Heart left ventricle (tissue), 16 donors: ENCODE measurements around the gene ACTL6B. TPM values are rescaled to one million over a fixed set of nuclear protein-coding genes. Genes with fewer than 3 reads are reported as not detected.

Experiments
- ATAC-seq, 4 donors: fragments of 200-7000 bp; cut with Tn5 transposase; one replicate each; pipeline ENCODE4 v1.9.1; 2020 to 2022; ENCODE audit warnings: moderate library complexity in 4 of 4, mild to moderate bottlenecking in 3 of 4, moderate number of reproducible peaks in 1 of 4
- DNase-seq, 5 donors: peaks; one replicate each; pipeline ENCODE4 v3.0.0-alpha.2; 2020
- H3K27ac ChIP-seq, 12 donors: fragments of 200-600 bp; sonication (generic) in 4 of 12; one replicate each; pipeline versions ENCODE4 v1.5.0 to v1.8.0; 2016 to 2022; ENCODE audit warnings: mild to moderate bottlenecking in 2 of 12
- H3K27me3 ChIP-seq, 9 donors: fragments of 200-600 bp; sonication (generic) in 2 of 9; one replicate each; pipeline versions ENCODE4 v1.5.1 to v1.8.0; 2016 to 2022; ENCODE audit warnings: mild to moderate bottlenecking in 3 of 9
- H3K36me3 ChIP-seq, 9 donors: fragments of 200-600 bp; sonication (generic) in 2 of 9; one replicate each; pipeline versions ENCODE4 v1.5.0 to v1.8.0; 2018 to 2022; ENCODE audit warnings: mild to moderate bottlenecking in 2 of 9
- H3K4me1 ChIP-seq, 12 donors: fragments of 200-600 bp; sonication (generic) in 4 of 12; one replicate each; pipeline versions ENCODE4 v1.5.0 to v1.8.0; 2016 to 2022; ENCODE audit warnings: mild to moderate bottlenecking in 3 of 12
- H3K4me3 ChIP-seq, 12 donors: fragments of 200-600 bp; sonication (generic) in 4 of 12; one replicate each; pipeline versions ENCODE4 v1.5.0 to v1.8.0; 2017 to 2022; ENCODE audit warnings: mild to moderate bottlenecking in 9 of 12, moderate library complexity in 4 of 12
- H3K9me3 ChIP-seq, 12 donors: fragments of 200-600 bp; sonication (generic) in 4 of 12; one replicate each; pipeline versions ENCODE4 v1.5.0 to v1.8.0; 2016 to 2022; ENCODE audit warnings: mild to moderate bottlenecking in 1 of 12
- POLR2A ChIP-seq, 2 donors: fragments of 450-650 bp; IDR thresholded peaks; one replicate each; pipeline ENCODE4 v1.6.1; 2017; ENCODE audit warnings: antibody characterized with exemption in 2 of 2, mild to moderate bottlenecking in 2 of 2, moderate library complexity in 2 of 2
- WGBS, 4 donors: extraction: QIAGEN DNeasy Blood & Tissue Kit in 2 of 4; methylation state at CpG; one replicate each; pipeline versions ENCODE4 v1.1.5 to v1.1.7; 2013 to 2018; 5-methylcytosine and 5-hydroxymethylcytosine counted together
- intact Hi-C, 10 donors: fragments of 100-400 bp; cut with DNase I; formaldehyde crosslinking; loops; one replicate each; pipeline versions ENCODE4 v1.11.1 to v1.14.2; 2022
- polyA plus RNA-seq, 2 donors: library from polyadenylated mRNA; stranded (reverse); fragments of 200-250 nt; gene quantifications; one replicate each; pipeline ENCODE4 v1.2.3, GENCODE V29; 2013
- total RNA-seq, 9 donors: library from RNA; depleted of rRNA in 2 of 9; stranded (reverse); fragments of >200 nt in 2 of 9; fragmentation: NEBNext Ultra II Directional in 3 of 9; extraction: Animal tissue kit (Norgen Biotek cat#: 25700) in 3 of 9; gene quantifications; one replicate each; pipeline versions ENCODE4 v1.1.0 to v1.2.4, GENCODE V29; 2016 to 2023
- TF ChIP-seq, protein P1 (sequence below), 12 donors: fragments of 200-600 bp; sonication (generic) in 4 of 12; IDR thresholded peaks; one replicate each; pipeline versions ENCODE4 v1.5.0 to v1.8.0; 2018 to 2022; ENCODE audit warnings: antibody characterized with exemption in 12 of 12, mild to moderate bottlenecking in 5 of 12
- donor health status: ischemic (EF 13 %, LVEDD 7.1; RV severe dilation, severe dysfunction).
- donor health status: healthy with polysubstance abuse.
- donor health status: DM: no; HTN: yes; CAD: no.
- donor health status: DM: no; HTN: no; CAD: no.
- donor health status: ischemic (EF 25% LVEDD 6.9; RV normal size, moderate dysfunction).
- donor health status: ischemic (EF 25% LVEDD 5.7; RV mildly dilated, moderate dysfunction).
- donor health status: healthy.
- donor health status: DM: yes; HTN: yes; CAD: no.
- donor health status: ischemic (EF 35%, LVEDD 5.7; RV mildly dilated, moderate dysfunction).
- donor health status: nonischemic (EF 11% LVEDD 7.7; RV severe dilation, severe dysfunction).
- donor health status: DM: yes; HTN: yes; CAD: no.
- donor health status: PGD.
- donor health status: ischemic (EF 29% LVEDD 5.4; RV normal size, mild dysfunction).
- donor health status: nonischemic (EF 23%, LVEDD 6.1; RV moderate dilation, normal function).

Gene ACTL6B
- total and polyA plus RNA-seq, 11 donors, result not detected

- Histone ChIP-seq H3K4me1 (peaks cover 0 to 34% (median 15%) of the 10 kb centered on the region in 12 donors), H3K4me3 (no peak overlapping the region), H3K9me3 (no peaks in the 10 kb centered on the region), H3K27me3 (no peaks in the 10 kb centered on the region), H3K36me3 (peaks cover 0 to 8% (median 0%) of the 10 kb centered on the region in 9 donors), H3K27ac (no peak overlapping the region)
- ATAC-seq, result no peak
- DNase-seq, result no peak
- WGBS, 4 donors, result 90 to 95% (median 92%) methylated on average over 5 of the region's 5 CpGs
- TF ChIP-seq, protein P1, sequence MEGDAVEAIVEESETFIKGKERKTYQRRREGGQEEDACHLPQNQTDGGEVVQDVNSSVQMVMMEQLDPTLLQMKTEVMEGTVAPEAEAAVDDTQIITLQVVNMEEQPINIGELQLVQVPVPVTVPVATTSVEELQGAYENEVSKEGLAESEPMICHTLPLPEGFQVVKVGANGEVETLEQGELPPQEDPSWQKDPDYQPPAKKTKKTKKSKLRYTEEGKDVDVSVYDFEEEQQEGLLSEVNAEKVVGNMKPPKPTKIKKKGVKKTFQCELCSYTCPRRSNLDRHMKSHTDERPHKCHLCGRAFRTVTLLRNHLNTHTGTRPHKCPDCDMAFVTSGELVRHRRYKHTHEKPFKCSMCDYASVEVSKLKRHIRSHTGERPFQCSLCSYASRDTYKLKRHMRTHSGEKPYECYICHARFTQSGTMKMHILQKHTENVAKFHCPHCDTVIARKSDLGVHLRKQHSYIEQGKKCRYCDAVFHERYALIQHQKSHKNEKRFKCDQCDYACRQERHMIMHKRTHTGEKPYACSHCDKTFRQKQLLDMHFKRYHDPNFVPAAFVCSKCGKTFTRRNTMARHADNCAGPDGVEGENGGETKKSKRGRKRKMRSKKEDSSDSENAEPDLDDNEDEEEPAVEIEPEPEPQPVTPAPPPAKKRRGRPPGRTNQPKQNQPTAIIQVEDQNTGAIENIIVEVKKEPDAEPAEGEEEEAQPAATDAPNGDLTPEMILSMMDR (IDR thresholded peaks at IDR 0.05), result no peak
- no peak for TF ChIP-seq POLR2A (IDR thresholded peaks at IDR 0.05)
- intact Hi-C loops, result loop anchor here in 7 of 10 donors (5.0 to 10.0 kb wide), 4 partner anchors 62 to 82 kb away; partner anchors contain the start of genes GIGYF1 (in 4 of the 7) and GNB2 (in 2 of the 7)
These were observed 46.3 kb downstream of the ACTL6B start for GRCh38 chr7:100609958-100610357.

DNA sequence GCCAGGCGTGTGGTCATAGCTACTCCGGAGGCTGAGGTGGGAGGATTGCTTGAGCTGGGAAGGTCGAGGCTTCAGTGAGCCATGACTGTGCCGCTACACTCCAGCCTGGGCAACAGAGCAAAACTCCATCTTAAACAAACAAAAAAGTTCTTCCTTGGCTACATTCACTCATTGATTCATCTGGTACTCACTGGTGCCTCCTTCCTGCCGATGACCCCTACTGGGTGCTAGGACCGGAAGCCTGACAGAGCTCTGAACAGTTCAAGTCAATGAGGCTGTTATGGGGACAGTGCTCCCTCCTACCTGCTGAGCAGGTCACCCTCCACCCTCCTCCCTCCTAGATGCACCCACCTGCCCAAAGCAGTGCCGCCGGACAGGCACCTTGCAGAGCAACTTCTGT, 49.1 kb downstream of the ACTL6B start:
- no peak for TF ChIP-seq POLR2A (IDR thresholded peaks at IDR 0.05)
- TF ChIP-seq, protein P1 (IDR thresholded peaks at IDR 0.05), result no peak
- intact Hi-C loops, result loop anchor here in 3 of 10 donors (5.0 kb wide), 2 partner anchors 70 to 85 kb away; partner anchors contain the start of gene GIGYF1 (in 1 of the 3)
- WGBS, 4 donors, result 89 to 95% (median 90%) methylated on average over 8 of the region's 8 CpGs

GRCh38 chr7:100606313-100606712, 49.9 kb downstream of the ACTL6B start:
- peaks cover 0 to 35% (median 12%) of the 10 kb centered on the region in 12 donors for H3K4me1 ChIP-seq
- intact Hi-C loops, result loop anchor here in 3 of 10 donors (5.0 kb wide), 2 partner anchors 71 to 86 kb away; partner anchors contain the start of gene GIGYF1 (in 1 of the 3)
- ATAC-seq, result no peak
- peak overlapping the region in 1 of 12 donors; percentile 96 for H3K4me3 ChIP-seq
- peak overlapping the region in 2 of 12 donors; percentile 80 to 90 for H3K27ac ChIP-seq
- WGBS, 4 donors, result 89 to 95% (median 91%) methylated on average over 7 to 12 of the region's 12 CpGs
- H3K27me3 ChIP-seq, result no peaks in the 10 kb centered on the region
- TF ChIP-seq, protein P1 (IDR thresholded peaks at IDR 0.05), result no peak
- no peak for TF ChIP-seq POLR2A (IDR thresholded peaks at IDR 0.05)
- H3K9me3 ChIP-seq, result no peaks in the 10 kb centered on the region
- no peaks in the 10 kb centered on the region for H3K36me3 ChIP-seq
- DNase-seq, result no peak

More for the DNA sequence above, 49.1 kb downstream of the ACTL6B start:
- ATAC-seq (no peak), DNase-seq (no peak)
- Histone ChIP-seq H3K27ac (no peak overlapping the region), H3K4me3 (no peak overlapping the region), H3K36me3 (no peaks in the 10 kb centered on the region), H3K9me3 (no peaks in the 10 kb centered on the region), H3K27me3 (no peaks in the 10 kb centered on the region), H3K4me1 (peaks cover 0 to 34% (median 12%) of the 10 kb centered on the region in 12 donors)

GRCh38 chr7:100604976-100605911, 51.0 kb downstream of the ACTL6B start:
- Histone ChIP-seq H3K27me3 (no peaks in the 10 kb centered on the region), H3K36me3 (no peaks in the 10 kb centered on the region), H3K4me1 (peaks cover 0 to 34% (median 12%) of the 10 kb centered on the region in 12 donors), H3K4me3 (peak overlapping the region; percentile 48 to 96 (median 76)), H3K27ac (peak overlapping the region in 11 of 12 donors; percentile 67 to 90 (median 80)), H3K9me3 (no peaks in the 10 kb centered on the region)
- intact Hi-C loops, result loop anchor here in 5 of 10 donors (1.0 to 5.0 kb wide), 4 partner anchors 68 to 87 kb away; partner anchors contain the start of genes GIGYF1 (in 2 of the 5) and GNB2 (in 1 of the 5)
- 13 to 30% (median 21%) methylated on average over 44 to 68 of the region's 68 CpGs for WGBS, 4 donors
- ATAC-seq (peak; percentile 18 to 37 (median 30)), DNase-seq (peak; percentile 45 to 76 (median 68))
- TF ChIP-seq, protein P1 (IDR thresholded peaks at IDR 0.05), result no peak
- no peak for TF ChIP-seq POLR2A (IDR thresholded peaks at IDR 0.05)
